Prostate gland (tissue), 2 donors: ENCODE measurements around the gene CCDC121.

Experiments
- CTCF ChIP-seq, 4 experiments: fragments of 200-600 bp in 2 of 4; fragments of 450-650 bp in 2 of 4; sonication (generic) in 2 of 4; IDR thresholded peaks; 1 replicate in 3 of 4; 2 replicates in 1 of 4; pipeline ENCODE4 v1.5.1; 2016 to 2019; ENCODE audit warnings: antibody characterized with exemption in 4 of 4, mild to moderate bottlenecking in 2 of 4, moderate library complexity in 2 of 4
- POLR2A ChIP-seq: fragments of 450-650 bp; IDR thresholded peaks from one replicate; pipeline ENCODE4 v1.6.1; 2016; ENCODE audit warnings: antibody characterized with exemption, mild to moderate bottlenecking
- POLR2AphosphoS5 ChIP-seq: sonication (generic); formaldehyde crosslinking; IDR thresholded peaks from one replicate; pipeline ENCODE4 v1.6.1; 2017; ENCODE audit warnings: antibody characterized with exemption

DNA sequence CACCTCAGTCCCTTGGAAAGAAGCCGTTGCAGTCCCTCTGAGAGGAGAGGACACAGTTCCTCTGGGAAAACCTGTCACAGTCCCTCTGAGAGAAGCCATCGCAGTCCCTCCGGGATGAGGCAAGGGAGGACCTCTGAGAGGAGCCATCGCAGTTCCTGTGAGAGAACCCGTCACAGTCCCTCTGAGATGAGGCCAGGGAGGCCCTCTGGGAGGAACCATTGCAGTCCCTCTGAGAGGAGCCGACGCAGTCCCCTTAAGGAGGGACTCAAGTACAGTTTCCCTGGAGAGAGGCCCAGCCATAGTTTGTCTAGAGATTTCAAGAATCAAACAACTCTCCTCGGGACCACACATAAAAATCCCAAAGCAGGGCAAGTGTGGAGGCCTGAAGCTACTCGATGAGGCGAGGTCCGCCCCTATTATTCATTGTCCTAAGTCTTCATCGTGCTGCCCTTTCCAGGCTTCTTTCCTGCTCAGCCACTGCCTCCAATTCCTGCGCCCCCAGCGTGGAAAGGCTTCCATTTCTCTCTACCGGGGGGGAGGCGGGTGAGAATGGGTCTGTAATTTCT lies 46.6 kb downstream of the CCDC121 start:
- TF ChIP-seq CTCF (IDR thresholded peaks at IDR 0.05) (no peak), POLR2A (no peak), POLR2AphosphoS5 (no peak)
